Activated B cell treated with CpG ODN at 0.5 μM for 24 hours (primary cell): Measurements from ENCODE around the gene SCRN1. TPM values are rescaled to one million over a fixed set of nuclear protein-coding genes. Genes with fewer than 3 reads are reported as not detected.

Experiments
- ATAC-seq: fragments of 200-7000 bp; cut with Tn5 transposase; one replicate; pipeline ENCODE4 v1.10.0; 2021; ENCODE audit warnings: low read depth, mild to moderate bottlenecking, moderate library complexity
- CTCF ChIA-PET: fragments of 350-600 bp; sonication (Branson Sonifier 250); formaldehyde crosslinking; loops from one replicate; lab custom pipeline; 2021; ENCODE audit warnings: antibody characterized with exemption; lab: Charles Lee
- POLR2A ChIA-PET: fragments of 350-600 bp; sonication (Branson Sonifier 250); formaldehyde crosslinking; loops from one replicate; lab custom pipeline; 2021; ENCODE audit warnings: antibody characterized with exemption; lab: Charles Lee
- DNase-seq: peaks from one replicate; pipeline ENCODE4 v3.0.0; 2022
- H3K27ac Mint-ChIP-seq: one replicate; pipeline ENCODE4 v1.8.0; 2020; ENCODE audit warnings: mixed read lengths
- H3K27me3 Mint-ChIP-seq: one replicate; pipeline ENCODE4 v1.8.0; 2021; ENCODE audit warnings: mixed read lengths
- H3K36me3 Mint-ChIP-seq: one replicate; pipeline ENCODE4 v1.8.0; 2021; ENCODE audit warnings: low read depth, mixed read lengths
- H3K4me1 Mint-ChIP-seq: one replicate; pipeline ENCODE4 v1.8.0; 2021; ENCODE audit warnings: mixed read lengths
- H3K4me3 Mint-ChIP-seq: one replicate; pipeline ENCODE4 v1.8.0; 2020; ENCODE audit warnings: mild to moderate bottlenecking, mixed read lengths
- H3K9me3 Mint-ChIP-seq: one replicate; pipeline ENCODE4 v1.8.0; 2020; ENCODE audit warnings: mixed read lengths
- intact Hi-C: fragments of 100-400 bp; cut with micrococcal nuclease; formaldehyde crosslinking; loops from one replicate; pipeline ENCODE4 v1.15.1; 2024
- total RNA-seq: library from RNA; stranded (reverse); gene quantifications from 2 replicates; pipeline ENCODE4 v1.2.3, GENCODE V29; 2022
- TF ChIP-seq, protein P1 (sequence below): fragments of 200-600 bp; IDR thresholded peaks from one replicate; pipeline ENCODE4 v1.8.0; 2022; ENCODE audit warnings: antibody characterized with exemption, mild to moderate bottlenecking

Gene SCRN1
- total RNA-seq, 1 donor from 2014 or later: 48.7 TPM

DNA sequence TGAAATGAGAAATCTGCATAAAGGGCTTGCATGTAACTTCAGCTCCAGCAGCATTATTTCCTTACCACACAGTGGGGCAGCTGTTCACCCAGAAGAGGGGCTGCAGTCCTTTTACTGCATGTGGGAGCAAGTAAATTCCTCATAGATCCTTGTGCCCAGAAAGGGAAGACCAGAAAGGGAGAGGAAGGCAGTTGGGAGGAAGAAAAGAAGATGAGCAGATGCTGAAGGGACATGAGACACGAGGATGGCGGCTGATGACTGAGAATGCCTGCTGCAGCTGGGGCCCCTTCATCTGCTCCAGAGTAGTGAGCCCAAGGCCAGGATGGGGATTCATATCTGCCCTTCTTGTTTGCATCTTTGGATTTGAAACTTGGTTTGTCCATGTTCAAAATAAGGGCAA, 102.8 kb downstream of the SCRN1 start:
- peaks cover 13% of the 10 kb centered on the region for H3K27me3 Mint-ChIP-seq
- intact Hi-C loops: no loop called here
- no peak overlapping the region for H3K4me3 Mint-ChIP-seq
- ATAC-seq: no peak
- no peaks in the 10 kb centered on the region for H3K9me3 Mint-ChIP-seq
- no peak for DNase-seq
- H3K36me3 Mint-ChIP-seq: no peaks in the 10 kb centered on the region
- no peak overlapping the region for H3K27ac Mint-ChIP-seq
- POLR2A ChIA-PET: no interaction called here
- CTCF ChIA-PET: no interaction called here
- TF ChIP-seq, protein P1, sequence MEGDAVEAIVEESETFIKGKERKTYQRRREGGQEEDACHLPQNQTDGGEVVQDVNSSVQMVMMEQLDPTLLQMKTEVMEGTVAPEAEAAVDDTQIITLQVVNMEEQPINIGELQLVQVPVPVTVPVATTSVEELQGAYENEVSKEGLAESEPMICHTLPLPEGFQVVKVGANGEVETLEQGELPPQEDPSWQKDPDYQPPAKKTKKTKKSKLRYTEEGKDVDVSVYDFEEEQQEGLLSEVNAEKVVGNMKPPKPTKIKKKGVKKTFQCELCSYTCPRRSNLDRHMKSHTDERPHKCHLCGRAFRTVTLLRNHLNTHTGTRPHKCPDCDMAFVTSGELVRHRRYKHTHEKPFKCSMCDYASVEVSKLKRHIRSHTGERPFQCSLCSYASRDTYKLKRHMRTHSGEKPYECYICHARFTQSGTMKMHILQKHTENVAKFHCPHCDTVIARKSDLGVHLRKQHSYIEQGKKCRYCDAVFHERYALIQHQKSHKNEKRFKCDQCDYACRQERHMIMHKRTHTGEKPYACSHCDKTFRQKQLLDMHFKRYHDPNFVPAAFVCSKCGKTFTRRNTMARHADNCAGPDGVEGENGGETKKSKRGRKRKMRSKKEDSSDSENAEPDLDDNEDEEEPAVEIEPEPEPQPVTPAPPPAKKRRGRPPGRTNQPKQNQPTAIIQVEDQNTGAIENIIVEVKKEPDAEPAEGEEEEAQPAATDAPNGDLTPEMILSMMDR: no peak
- H3K4me1 Mint-ChIP-seq: peaks cover 4% of the 10 kb centered on the region

DNA sequence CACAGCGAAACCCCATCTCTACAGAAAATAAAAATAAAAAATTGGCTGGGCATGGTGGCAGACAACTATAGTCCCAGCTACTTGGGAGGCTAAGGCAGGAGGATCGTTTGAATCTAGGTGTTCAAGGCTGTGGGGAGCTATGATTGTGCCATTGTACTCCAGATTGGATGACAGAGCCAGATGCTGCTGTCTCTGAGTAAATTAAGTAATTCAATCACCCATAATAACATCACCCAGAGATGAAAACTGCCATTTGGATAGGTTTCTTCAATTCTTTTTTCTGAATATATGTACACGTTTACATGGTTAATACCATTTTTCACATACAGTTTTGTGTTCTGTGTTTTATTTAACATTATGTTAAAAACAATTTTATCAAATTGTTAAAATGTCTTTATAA, 104.0 kb downstream of the SCRN1 start:
- Mint-ChIP-seq H3K36me3 (no peaks in the 10 kb centered on the region), H3K4me3 (no peak overlapping the region), H3K27me3 (peaks cover 16% of the 10 kb centered on the region), H3K27ac (no peak overlapping the region), H3K9me3 (no peaks in the 10 kb centered on the region), H3K4me1 (peaks cover 4% of the 10 kb centered on the region)
- POLR2A ChIA-PET: no interaction called here
- DNase-seq (no peak), ATAC-seq (no peak)
- TF ChIP-seq, protein P1: no peak
- intact Hi-C loops: no loop called here
- CTCF ChIA-PET: no interaction called here

DNA sequence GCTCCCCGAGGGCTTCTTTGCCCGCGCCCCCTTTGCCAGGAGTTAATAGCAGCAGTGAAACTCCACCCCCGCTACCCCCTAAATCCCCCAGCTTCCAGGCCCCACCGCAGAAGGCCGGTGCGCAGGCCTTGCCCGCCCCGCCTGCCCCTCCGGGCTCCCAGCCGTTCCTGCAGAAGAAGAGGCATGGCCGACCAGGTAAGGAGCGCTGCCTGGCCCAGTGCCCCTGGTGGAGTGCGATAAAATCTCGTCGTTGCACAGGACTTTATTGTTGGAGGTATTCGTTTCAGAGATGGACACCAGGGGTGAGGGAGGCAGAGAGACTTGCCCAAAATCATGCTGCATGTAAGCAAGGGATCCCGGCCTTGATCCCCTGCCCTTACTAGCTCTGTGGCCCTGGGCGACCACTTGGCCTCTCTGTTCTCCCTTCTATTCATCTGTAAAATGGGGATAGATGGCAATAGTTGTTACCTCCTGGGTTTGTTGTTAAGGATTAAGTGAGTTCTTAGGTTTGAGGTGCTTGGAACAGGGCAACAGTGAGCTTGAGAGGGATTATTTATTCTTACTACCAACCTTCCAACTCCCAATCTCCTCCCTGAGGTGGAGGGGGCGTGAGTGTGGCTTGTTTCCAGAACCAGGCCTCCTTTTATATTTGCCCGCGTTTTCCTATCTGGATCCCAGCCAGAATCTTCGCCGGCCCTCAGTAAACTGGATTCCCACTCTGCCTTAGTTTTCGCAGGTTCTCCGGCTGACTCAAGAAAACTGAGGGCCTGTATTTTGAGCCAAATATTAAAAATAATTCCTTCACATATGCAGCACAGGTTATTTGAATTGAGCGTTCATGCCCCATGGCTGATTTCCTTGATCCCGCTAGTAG, 105.0 kb downstream of the SCRN1 start:
- Mint-ChIP-seq H3K27me3 (peaks cover 16% of the 10 kb centered on the region), H3K36me3 (no peaks in the 10 kb centered on the region), H3K9me3 (no peaks in the 10 kb centered on the region), H3K4me3 (peak overlapping the region; percentile 46), H3K27ac (no peak overlapping the region), H3K4me1 (peaks cover 4% of the 10 kb centered on the region)
- intact Hi-C loops: no loop called here
- TF ChIP-seq, protein P1: no peak
- ATAC-seq (peak; percentile 28), DNase-seq (no peak)
- POLR2A ChIA-PET: no interaction called here
- CTCF ChIA-PET: no interaction called here

DNA sequence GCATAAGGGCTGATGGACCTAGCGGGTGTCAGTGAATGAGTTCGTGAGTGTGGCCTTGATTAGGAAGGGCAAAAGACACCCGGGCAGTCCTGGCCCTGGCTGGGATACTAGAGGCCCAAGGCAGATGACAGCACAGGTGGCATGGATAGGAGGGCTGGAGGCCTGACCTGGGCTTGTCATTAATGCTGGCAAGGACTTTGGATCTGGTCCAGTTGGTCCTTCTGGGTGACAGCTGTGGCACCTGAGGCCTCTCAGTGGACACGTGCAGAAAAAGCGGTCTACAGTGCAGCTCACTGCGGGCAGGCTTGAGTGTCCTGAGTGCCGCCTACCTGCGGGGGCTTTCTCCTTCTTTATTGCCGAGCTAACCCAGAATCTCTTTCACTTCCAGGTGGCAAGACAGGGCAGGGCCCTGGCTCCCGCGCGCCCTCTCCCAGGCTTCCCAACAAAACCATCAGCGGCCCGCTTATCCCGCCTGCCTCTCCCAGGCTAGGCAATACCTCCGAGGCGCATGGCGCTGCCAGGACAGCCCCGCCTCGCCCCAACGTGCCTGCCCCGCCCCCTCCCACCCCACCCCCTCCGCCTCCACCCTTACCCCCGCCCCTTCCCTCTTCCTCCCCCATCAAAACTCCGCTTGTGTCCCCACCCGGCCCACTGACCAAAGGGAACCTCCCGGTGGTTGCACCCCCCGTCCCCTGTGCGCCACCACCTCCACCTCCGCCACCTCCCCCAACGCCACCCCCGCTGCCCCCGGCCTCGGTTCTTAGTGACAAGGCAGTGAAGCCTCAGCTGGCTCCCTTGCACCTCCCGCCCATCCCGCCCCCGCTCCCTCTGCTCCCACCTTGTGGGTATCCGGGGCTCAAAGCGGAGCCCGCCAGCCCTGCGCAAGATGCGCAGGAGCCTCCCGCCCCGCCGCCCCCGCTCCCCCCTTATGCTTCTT, 105.9 kb downstream of the SCRN1 start:
- POLR2A ChIA-PET: no interaction called here
- no peaks in the 10 kb centered on the region for H3K36me3 Mint-ChIP-seq
- intact Hi-C loops: no loop called here
- peak overlapping the region; percentile 44 for H3K4me3 Mint-ChIP-seq
- H3K9me3 Mint-ChIP-seq: no peaks in the 10 kb centered on the region
- DNase-seq (no peak), ATAC-seq (no peak)
- H3K4me1 Mint-ChIP-seq: peaks cover 4% of the 10 kb centered on the region
- CTCF ChIA-PET: no interaction called here
- TF ChIP-seq, protein P1: no peak
- peaks cover 16% of the 10 kb centered on the region for H3K27me3 Mint-ChIP-seq
- H3K27ac Mint-ChIP-seq: no peak overlapping the region

DNA sequence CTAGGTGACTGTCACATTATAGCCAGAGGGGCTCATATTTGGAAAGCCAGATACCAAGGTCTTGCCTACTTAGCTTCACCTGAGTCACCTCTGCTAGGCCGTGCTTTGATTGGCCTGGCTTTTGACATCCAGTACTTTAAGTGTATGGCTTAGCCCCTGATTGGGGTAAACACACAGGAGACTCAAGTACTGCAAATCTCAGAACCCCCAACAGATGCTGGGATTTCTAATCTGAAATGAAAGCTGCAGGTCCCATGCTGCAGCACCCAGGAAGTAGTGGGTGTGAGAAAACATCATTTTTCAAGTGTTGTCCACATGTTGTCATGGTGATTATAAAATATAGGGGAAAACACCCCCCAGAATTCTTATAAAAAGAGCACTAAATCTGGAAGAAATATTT, 107.1 kb downstream of the SCRN1 start:
- DNase-seq: no peak
- CTCF ChIA-PET: no interaction called here
- peaks cover 16% of the 10 kb centered on the region for H3K27me3 Mint-ChIP-seq
- TF ChIP-seq, protein P1: no peak
- intact Hi-C loops: no loop called here
- no peaks in the 10 kb centered on the region for H3K36me3 Mint-ChIP-seq
- no peak overlapping the region for H3K27ac Mint-ChIP-seq
- ATAC-seq: no peak
- H3K4me3 Mint-ChIP-seq: no peak overlapping the region
- no peaks in the 10 kb centered on the region for H3K9me3 Mint-ChIP-seq
- H3K4me1 Mint-ChIP-seq: peaks cover 7% of the 10 kb centered on the region
- POLR2A ChIA-PET: no interaction called here
